NCI-H1105 (cell line): Measurements from ENCODE around the gene LDHD.
"Not testable (repeated sequence)": the region's sequence is repeated elsewhere in the genome, so short reads cannot be mapped to it uniquely, and the experiment has no call there.

Source experiments
- DNase-seq: peaks from one replicate; lab custom pipeline; 2025; lab: John Stamatoyannopoulos, UW

Gene LDHD

GRCh38 chr16:75116081-75116910 lies at the start of gene LDHD:
Gene LDHD (minus strand): TSS chr16:75116780. CDS start chr16:75116720, 60 bp downstream.
- no peak for DNase-seq

DNA sequence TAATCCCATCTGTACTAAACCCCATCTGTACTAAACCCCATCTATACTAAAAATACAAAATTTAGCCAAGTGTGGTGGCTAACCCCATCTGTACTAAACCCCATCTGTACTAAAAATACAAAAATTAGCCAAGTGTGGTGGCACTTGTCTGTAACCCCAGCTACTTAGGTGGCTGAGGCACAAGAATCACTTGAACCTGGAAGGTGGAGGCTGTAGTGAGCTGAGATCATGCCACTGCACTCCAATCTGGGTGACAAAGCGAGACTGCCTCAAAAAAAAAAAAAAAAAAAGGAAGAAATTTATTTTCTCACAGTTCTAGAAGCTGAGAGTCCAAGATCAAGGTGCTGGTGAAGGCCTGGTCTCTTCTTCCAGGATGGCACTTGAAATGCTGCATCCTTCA lies 43.8 kb upstream of the LDHD start:
- no peak for DNase-seq

DNA sequence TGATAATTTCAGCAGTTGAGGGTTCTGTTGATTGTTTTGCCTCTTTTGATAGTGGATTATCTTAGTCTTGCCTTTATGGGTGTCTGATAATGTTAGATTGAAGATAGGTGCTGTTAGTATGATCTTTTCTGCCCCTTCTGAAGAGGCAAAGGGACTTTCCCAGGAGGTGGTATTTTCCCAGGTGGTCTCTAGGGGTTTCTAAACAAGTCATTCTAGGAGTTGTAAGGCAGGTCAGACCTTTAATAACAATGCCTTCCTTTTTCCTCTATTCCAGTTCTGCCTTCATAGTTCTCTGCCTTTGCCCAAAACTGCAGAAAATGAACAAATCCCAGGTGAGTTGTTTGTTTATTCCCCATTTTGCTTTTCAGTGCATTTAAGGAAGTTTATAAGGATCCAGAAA lies 36.1 kb upstream of the LDHD start:
- DNase-seq = no peak

GRCh38 chr16:75151798-75152197 lies 35.2 kb upstream of the LDHD start:
- DNase-seq = no peak

GRCh38 chr16:75148311-75149195 lies 32.0 kb upstream of the LDHD start, which contains the start of gene ZFP1:
Gene ZFP1 (plus strand): TSS chr16:75148524. CDS start chr16:75152952, 4,428 bp downstream.
- DNase-seq = peak; percentile 82

- no peak for DNase-seq
Measured at GRCh38 chr16:75147968-75148310, 31.4 kb upstream of the LDHD start.

DNA sequence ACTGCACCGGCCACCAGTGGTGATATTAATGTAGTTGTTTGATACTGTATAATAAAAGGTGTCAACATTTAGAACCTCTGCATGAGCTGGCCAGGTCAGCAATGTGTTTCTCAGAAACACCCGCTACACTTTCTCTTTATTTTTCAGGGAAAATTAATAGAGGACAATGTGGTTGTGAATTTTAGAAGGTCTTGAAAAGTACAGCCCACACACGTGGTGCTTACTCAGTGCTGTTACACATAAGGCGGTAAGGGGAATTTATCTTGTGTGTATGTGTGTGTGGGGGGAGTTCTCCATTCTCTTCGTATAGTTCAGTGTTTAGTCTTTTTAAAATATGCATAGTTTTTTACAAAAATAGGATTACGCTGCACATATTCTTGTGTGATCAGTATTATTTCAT lies 27.4 kb upstream of the LDHD start:
- no peak for DNase-seq

GRCh38 chr16:75139498-75139897 lies 22.9 kb upstream of the LDHD start:
- DNase-seq = no peak

DNA sequence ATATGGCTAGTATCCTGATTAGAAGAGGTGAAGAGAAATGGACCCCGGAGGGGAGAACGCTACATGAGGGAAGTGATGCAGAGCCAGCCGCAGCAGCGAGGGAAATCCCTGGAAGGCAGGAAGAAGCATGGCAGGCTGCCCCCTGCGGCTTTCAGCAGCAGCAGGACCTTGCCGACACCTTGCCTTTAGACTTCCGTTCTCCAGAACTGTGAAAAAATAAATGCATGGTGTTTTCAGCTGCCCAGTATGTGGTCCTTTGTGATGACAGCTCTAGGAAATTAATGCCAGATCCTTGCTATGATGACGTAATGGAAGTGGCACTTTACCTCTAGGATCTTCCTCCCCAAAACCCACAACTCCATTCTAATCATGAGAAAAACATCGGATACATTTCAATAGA lies 22.1 kb upstream of the LDHD start:
- DNase-seq = no peak

DNA sequence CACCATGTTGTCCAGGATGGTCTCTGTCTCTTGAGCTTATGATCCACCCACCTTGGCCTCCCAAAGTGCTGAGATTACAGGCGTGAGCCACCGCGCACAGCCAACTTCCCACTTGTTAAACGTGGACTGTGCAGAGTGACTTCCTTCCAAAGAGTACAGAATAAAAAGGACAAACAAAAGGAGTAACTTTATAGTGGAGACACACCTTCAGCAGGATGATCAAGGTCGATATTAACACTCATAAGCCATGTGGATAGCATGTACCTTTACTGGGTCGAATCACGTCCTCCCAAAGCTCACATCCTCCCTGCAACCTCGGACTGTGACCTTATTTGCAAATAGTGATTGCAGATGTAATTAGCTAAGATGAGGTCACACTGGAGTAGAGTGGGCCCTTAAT lies 21.7 kb upstream of the LDHD start:
- DNase-seq = no peak

DNA sequence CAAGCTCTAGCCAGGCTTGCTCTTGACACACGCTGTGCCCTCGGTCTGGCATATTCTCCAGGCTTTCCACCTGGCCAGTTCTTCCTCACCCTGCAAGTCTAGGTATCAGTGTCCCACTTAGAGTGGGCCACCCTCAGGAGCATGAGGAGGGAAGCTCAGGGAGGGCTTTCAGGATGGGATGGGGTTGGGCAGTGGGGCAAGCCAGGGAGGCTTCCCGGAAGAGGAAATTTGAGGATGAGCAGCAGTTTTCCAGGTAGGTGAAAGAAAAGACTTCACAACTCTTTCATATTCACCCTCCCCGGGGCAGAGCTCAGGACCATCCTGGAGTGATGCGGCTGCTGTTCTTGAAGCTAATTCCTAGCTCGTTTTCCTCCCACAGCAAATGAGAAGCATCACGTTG lies 14.5 kb upstream of the LDHD start:
- no peak for DNase-seq

GRCh38 chr16:75130150-75130771 lies 13.7 kb upstream of the LDHD start:
- DNase-seq = no peak

GRCh38 chr16:75129421-75130149 lies 13.0 kb upstream of the LDHD start:
- DNase-seq = not testable (repeated sequence)

- DNase-seq = no peak
Measured at GRCh38 chr16:75127713-75128415, 11.3 kb upstream of the LDHD start.

GRCh38 chr16:75122609-75123008 lies 6.0 kb upstream of the LDHD start:
- DNase-seq = no peak

GRCh38 chr16:75121949-75122568 lies 5.5 kb upstream of the LDHD start:
- no peak for DNase-seq

- DNase-seq = no peak
Measured at GRCh38 chr16:75120253-75120652, 3.7 kb upstream of the LDHD start.

DNA sequence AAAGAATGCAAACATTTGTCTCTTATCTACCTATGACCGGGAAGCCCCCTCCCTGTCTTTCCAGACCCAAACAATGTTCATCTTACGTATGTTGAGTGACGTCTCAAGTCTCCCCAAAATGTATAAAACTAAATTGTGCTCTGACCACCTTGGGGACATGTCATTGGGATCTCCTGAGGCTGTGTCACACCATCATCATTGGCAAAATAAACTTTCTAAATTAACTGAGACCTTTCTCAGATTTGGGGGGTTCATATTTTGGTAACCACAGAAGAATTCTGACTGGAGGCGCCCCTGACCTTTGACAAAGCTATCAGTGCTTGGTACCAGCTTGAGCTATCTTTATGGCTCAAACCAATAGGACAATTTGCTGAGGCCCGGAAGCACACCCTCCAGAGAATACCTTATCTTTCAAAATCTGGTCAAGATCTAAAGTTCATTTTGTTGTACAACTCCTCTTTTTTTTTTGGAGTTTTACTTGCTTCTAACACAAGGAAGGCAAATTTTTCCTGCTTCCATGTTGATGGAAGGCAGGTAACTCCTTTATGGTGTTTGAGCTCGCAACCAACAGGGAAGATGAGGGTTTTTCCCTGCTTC lies 2.5 kb upstream of the LDHD start:
- no peak for DNase-seq

DNA sequence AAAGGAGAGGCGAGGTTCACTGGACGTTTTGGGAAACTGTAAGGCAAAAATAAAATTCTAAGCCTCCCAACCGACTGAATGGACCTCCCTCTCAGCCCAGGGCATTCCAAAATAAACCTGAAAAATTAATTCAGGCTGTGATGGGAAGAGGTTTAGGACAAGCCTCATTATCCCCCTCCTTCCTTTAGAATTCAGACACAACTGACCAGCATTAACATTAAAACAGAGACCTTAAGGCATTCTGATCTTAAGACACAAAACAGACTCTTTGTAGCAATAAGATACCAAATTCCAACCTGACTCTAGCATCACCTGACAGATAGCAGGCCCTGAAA lies 298 bp upstream of the LDHD start:
- no peak for DNase-seq

- no peak for DNase-seq
Measured at GRCh38 chr16:75114946-75115825, 1.4 kb downstream of the LDHD start.
